HepG2 (cell line): Measurements from ENCODE around the gene MYO18B. TPM values are rescaled to one million over a fixed set of nuclear protein-coding genes. Genes with fewer than 3 reads are reported as not detected.

Experiments used
- ATAC-seq: fragments of 200-7000 bp; cut with Tn5 transposase; 3 replicates; pipeline ENCODE4 v1.9.1; 2020; ENCODE audit warnings: mild to moderate bottlenecking, moderate library complexity
- BruUV-seq: library from RNA; stranded (reverse); fragments of 400-500 nt; replicated peaks from 2 replicates; lab custom pipeline; 2021; lab: Mats Ljungman, UMichigan
- CTCF ChIA-PET: fragments of 300-600 bp; formaldehyde crosslinking; extraction: SDS; loops from one replicate; lab custom pipeline; 2021; ENCODE audit warnings: low total read pairs, inconsistent platforms, low intra/inter-chr PET ratio; lab: Yijun Ruan, JAX
- POLR2A ChIA-PET: fragments of 350-600 bp; sonication (Branson Sonifier 250); formaldehyde crosslinking; loops from one replicate; lab custom pipeline; 2020; ENCODE audit warnings: antibody characterized with exemption, inconsistent platforms; lab: Yijun Ruan, JAX
- DNase-seq: peaks from one replicate; pipeline ENCODE4 v3.0.0-alpha.2; 2015; ENCODE audit warnings: low spot score
- FAIRE-seq: peaks from 3 replicates; lab custom pipeline; 2011; peaks lifted over from hg19 to GRCh38; lab: Jason Lieb, UNC
- H2AFZ ChIP-seq: one replicate; pipeline ENCODE4 v1.6.1; 2011; ENCODE audit warnings: low read length, inconsistent platforms
- H3K27ac ChIP-seq: fragments of 300-600 bp; 3 replicates; pipeline ENCODE4 v1.8.0; 2011; ENCODE audit warnings: mixed run types, mild to moderate bottlenecking, mixed read lengths, low read length, inconsistent platforms; ENCODE audit not compliant: insufficient read depth; ENCODE audit errors: extremely low read length
- H3K27me3 ChIP-seq, 2 experiments: fragments of 200-600 bp in 1 of 2; 2 replicates in 1 of 2; 3 replicates in 1 of 2; pipeline versions ENCODE4 v1.6.0 to v1.8.0; 2011; ENCODE audit warnings: low read length in 2 of 2, mild to moderate bottlenecking in 2 of 2, moderate library complexity in 2 of 2, inconsistent platforms in 1 of 2; ENCODE audit not compliant: insufficient read depth in 2 of 2, control insufficient read depth in 1 of 2
- H3K36me3 ChIP-seq, 2 experiments: fragments of 200-600 bp in 1 of 2; replicated peaks in 1 of 2; 2 replicates in 1 of 2; 3 replicates in 1 of 2; pipeline versions ENCODE4 v1.5.1 to v1.8.0; 2011; ENCODE audit warnings: low read length in 2 of 2, inconsistent platforms in 1 of 2; ENCODE audit not compliant: insufficient read depth in 2 of 2, control insufficient read depth in 1 of 2
- H3K4me1 ChIP-seq: 2 replicates; pipeline ENCODE4 v1.5.1; 2012; ENCODE audit warnings: low read length, inconsistent platforms; ENCODE audit not compliant: insufficient read depth
- H3K4me2 ChIP-seq: 2 replicates; pipeline ENCODE4 v1.6.0; 2011; ENCODE audit warnings: low read depth, low read length, inconsistent platforms
- H3K4me3 ChIP-seq, 3 experiments: fragments of 200-600 bp in 1 of 3; sonication (generic), shearing (Covaris generic) in 1 of 3; replicated peaks in 1 of 3; 2 replicates each; pipeline ENCODE4 v1.5.1; 2011 to 2016; ENCODE audit warnings: low read length in 3 of 3, inconsistent platforms in 2 of 3, low read depth in 2 of 3, mild to moderate bottlenecking in 2 of 3, control low read depth in 1 of 3, mixed read lengths in 1 of 3; ENCODE audit not compliant: insufficient read depth in 1 of 3
- H3K79me2 ChIP-seq: one replicate; pipeline ENCODE4 v1.6.1; 2011; ENCODE audit warnings: low read length, inconsistent platforms; ENCODE audit not compliant: insufficient read depth
- H3K9ac ChIP-seq: 2 replicates; pipeline ENCODE4 v1.6.0; 2011; ENCODE audit warnings: mild to moderate bottlenecking, low read depth, low read length, inconsistent platforms; ENCODE audit not compliant: insufficient read depth
- H3K9me3 ChIP-seq: 2 replicates; pipeline ENCODE4 v1.5.1; 2012; ENCODE audit warnings: mild to moderate bottlenecking, low read length
- H4K20me1 ChIP-seq: 2 replicates; pipeline ENCODE4 v1.6.0; 2011; ENCODE audit warnings: inconsistent platforms, mild to moderate bottlenecking, low read length, moderate library complexity; ENCODE audit not compliant: insufficient read depth
- ASH2L ChIP-seq: fragments of 300-600, 200-600 bp; sonication (generic); IDR thresholded peaks from 2 replicates; pipeline ENCODE4 v1.7.0; 2017; ENCODE audit warnings: low read depth, mild to moderate bottlenecking, moderate library complexity, mixed read lengths, low read length; ENCODE audit not compliant: insufficient read length
- ATF5 ChIP-seq: sonication (generic); formaldehyde crosslinking; IDR thresholded peaks from 2 replicates; pipeline ENCODE4 v1.4.0; 2020; ENCODE audit warnings: mild to moderate bottlenecking, low read depth, missing genetic modification reagents
- BRF2 ChIP-seq: sonication (generic); formaldehyde crosslinking; IDR thresholded peaks from 2 replicates; pipeline ENCODE4 v1.8.1; 2022; ENCODE audit warnings: mild to moderate bottlenecking, missing genetic modification reagents
- KIAA2018 ChIP-seq: sonication (generic); formaldehyde crosslinking; IDR thresholded peaks from 2 replicates; pipeline ENCODE4 v1.5.0; 2020; ENCODE audit warnings: mild to moderate bottlenecking, missing genetic modification reagents, borderline replicate concordance
- SIX4 ChIP-seq: sonication (generic); formaldehyde crosslinking; IDR thresholded peaks from 2 replicates; pipeline ENCODE4 v1.4.0; 2020; ENCODE audit warnings: missing genetic modification reagents
- SP1 ChIP-seq, 2 experiments: fragments of 450-650 bp in 1 of 2; sonication (generic) in 1 of 2; formaldehyde crosslinking in 1 of 2; IDR thresholded peaks; 2 replicates each; pipeline versions ENCODE4 v1.4.0 to v1.6.1; 2016 to 2020; ENCODE audit warnings: missing genetic modification reagents in 1 of 2
- YY1 ChIP-seq: IDR thresholded peaks from 2 replicates; pipeline ENCODE4 v1.6.1; 2011; ENCODE audit warnings: low read length, low read depth, moderate library complexity, mild to moderate bottlenecking; ENCODE audit not compliant: insufficient read depth, insufficient replicate concordance
- ZFP41 ChIP-seq: sonication (generic); formaldehyde crosslinking; IDR thresholded peaks from 2 replicates; pipeline ENCODE4 v1.4.0; 2020; ENCODE audit warnings: mild to moderate bottlenecking, missing genetic modification reagents, borderline replicate concordance
- ZNF354B ChIP-seq: sonication (generic); formaldehyde crosslinking; IDR thresholded peaks from 2 replicates; pipeline ENCODE4 v1.8.0; 2022; ENCODE audit warnings: mild to moderate bottlenecking, missing genetic modification reagents
- ZNF775 ChIP-seq: sonication (generic); formaldehyde crosslinking; IDR thresholded peaks from 2 replicates; pipeline ENCODE4 v1.4.0; 2020; ENCODE audit warnings: missing genetic modification reagents, mild to moderate bottlenecking, moderate library complexity, borderline replicate concordance
- WGBS: methylation state at CpG from one replicate; pipeline ENCODE4 v1.1.6; 2017; ENCODE audit warnings: low lambda C conversion rate; 5-methylcytosine and 5-hydroxymethylcytosine counted together
- in situ Hi-C: cut with HindIII; loops from 2 replicates; pipeline ENCODE4 v1.10.0; 2017; ENCODE audit warnings: low pct_unique_long_range_greater_than_20kb; ENCODE audit not compliant: extremely low pct_ligation_motif_present
- intact Hi-C: fragments of 100-400 bp; cut with micrococcal nuclease; formaldehyde crosslinking; loops from one replicate; pipeline ENCODE4 v1.10.0; 2022; ENCODE audit not compliant: unreplicated experiment
- polyA plus RNA-seq, 8 experiments: library from polyadenylated mRNA; depleted of rRNA in 3 of 8; stranded (reverse) in 7 of 8; unstranded in 1 of 8; fragments of >200 nt; fragmentation: Illumina TruSeq in 4 of 8; extraction: Trizol in 4 of 8; gene quantifications; 2 replicates each; pipeline versions ENCODE4 v1.2.1 to v1.2.3, GENCODE V29; 2011 to 2016; ENCODE audit warnings: low read depth in 4 of 8, missing spikeins in 1 of 8, mixed read lengths in 1 of 8; ENCODE audit not compliant: insufficient read depth in 1 of 8
- total RNA-seq, 5 experiments: library from RNA; depleted of rRNA; stranded (reverse); fragments of >200 nt; fragmentation: Illumina TruSeq; extraction: Trizol; gene quantifications; 2 replicates each; pipeline ENCODE4 v1.2.3, GENCODE V29; 2016; ENCODE audit warnings: low read depth in 1 of 5
- TF ChIP-seq, protein P1 (sequence below): sonication (generic); formaldehyde crosslinking; IDR thresholded peaks from 2 replicates; pipeline ENCODE4 v1.5.0; 2020; ENCODE audit warnings: missing genetic modification reagents
- TF ChIP-seq, protein P2 (sequence below): sonication (generic); formaldehyde crosslinking; IDR thresholded peaks from 2 replicates; pipeline ENCODE4 v1.5.0; 2020; ENCODE audit warnings: missing genetic modification reagents, mild to moderate bottlenecking, borderline replicate concordance

MYO18B gene
- total and polyA plus RNA-seq, 2 of the 13 experiments (the other 11 are each of a cell fraction or from before 2014, with no cell fraction given), result 0.01 TPM; not detected in 1

GRCh38 chr22:26072621-26073020, 330.6 kb downstream of the MYO18B start:
- BruUV-seq, result no TSS peak
- ATAC-seq (no peak), DNase-seq (no peak), FAIRE-seq (no peak)
- Histone ChIP-seq H4K20me1 (no peaks in the 10 kb centered on the region), H3K4me3 (no peak overlapping the region), H3K9me3 (no peaks in the 10 kb centered on the region), H3K4me1 (no peaks in the 10 kb centered on the region), H2AFZ (no peak overlapping the region), H3K27ac (no peak overlapping the region), H3K27me3 (no peaks in the 10 kb centered on the region), H3K4me2 (no peak overlapping the region), H3K36me3 (no peaks in the 10 kb centered on the region), H3K9ac (no peak overlapping the region), H3K79me2 (no peaks in the 10 kb centered on the region)
- in situ Hi-C loops (no loop called here), intact Hi-C loops (no loop called here)
- 3% methylated on average over 3 of the region's 3 CpGs for WGBS
- POLR2A ChIA-PET, result no interaction called here
- CTCF ChIA-PET, result no interaction called here
- TF ChIP-seq ZNF354B (CRISPR knock-in tag) (no peak), BRF2 (no peak), SIX4 (CRISPR knock-in tag) (no peak), YY1 (no peak), SP1 (IDR thresholded peaks at IDR 0.05) (no peak), SP1 (CRISPR knock-in tag; IDR thresholded peaks at IDR 0.05) (no peak), ZFP41 (CRISPR knock-in tag) (no peak), ATF5 (CRISPR knock-in tag) (no peak), ZNF775 (CRISPR knock-in tag) (no peak), KIAA2018 (CRISPR knock-in tag) (no peak), ASH2L (no peak)
- TF ChIP-seq, protein P1, sequence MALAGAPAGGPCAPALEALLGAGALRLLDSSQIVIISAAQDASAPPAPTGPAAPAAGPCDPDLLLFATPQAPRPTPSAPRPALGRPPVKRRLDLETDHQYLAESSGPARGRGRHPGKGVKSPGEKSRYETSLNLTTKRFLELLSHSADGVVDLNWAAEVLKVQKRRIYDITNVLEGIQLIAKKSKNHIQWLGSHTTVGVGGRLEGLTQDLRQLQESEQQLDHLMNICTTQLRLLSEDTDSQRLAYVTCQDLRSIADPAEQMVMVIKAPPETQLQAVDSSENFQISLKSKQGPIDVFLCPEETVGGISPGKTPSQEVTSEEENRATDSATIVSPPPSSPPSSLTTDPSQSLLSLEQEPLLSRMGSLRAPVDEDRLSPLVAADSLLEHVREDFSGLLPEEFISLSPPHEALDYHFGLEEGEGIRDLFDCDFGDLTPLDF (CRISPR knock-in tag), result no peak
- TF ChIP-seq, protein P2, sequence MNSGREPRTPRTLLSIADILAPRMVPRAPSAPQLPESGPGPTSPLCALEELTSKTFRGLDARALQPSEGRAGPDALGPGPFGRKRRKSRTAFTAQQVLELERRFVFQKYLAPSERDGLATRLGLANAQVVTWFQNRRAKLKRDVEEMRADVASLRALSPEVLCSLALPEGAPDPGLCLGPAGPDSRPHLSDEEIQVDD (CRISPR knock-in tag), result no peak
